Activated CD8-positive, alpha-beta memory T cell treated with anti-CD3 and anti-CD28 coated beads for 4 hours (primary cell): Measurements from ENCODE around the gene EIF4EBP2.

Experiments
- DNase-seq, 2 donors: peaks; one replicate each; pipeline ENCODE4 v3.0.0-alpha.2; 2020; ENCODE audit warnings: low read depth in 2 of 2

EIF4EBP2 gene

DNA sequence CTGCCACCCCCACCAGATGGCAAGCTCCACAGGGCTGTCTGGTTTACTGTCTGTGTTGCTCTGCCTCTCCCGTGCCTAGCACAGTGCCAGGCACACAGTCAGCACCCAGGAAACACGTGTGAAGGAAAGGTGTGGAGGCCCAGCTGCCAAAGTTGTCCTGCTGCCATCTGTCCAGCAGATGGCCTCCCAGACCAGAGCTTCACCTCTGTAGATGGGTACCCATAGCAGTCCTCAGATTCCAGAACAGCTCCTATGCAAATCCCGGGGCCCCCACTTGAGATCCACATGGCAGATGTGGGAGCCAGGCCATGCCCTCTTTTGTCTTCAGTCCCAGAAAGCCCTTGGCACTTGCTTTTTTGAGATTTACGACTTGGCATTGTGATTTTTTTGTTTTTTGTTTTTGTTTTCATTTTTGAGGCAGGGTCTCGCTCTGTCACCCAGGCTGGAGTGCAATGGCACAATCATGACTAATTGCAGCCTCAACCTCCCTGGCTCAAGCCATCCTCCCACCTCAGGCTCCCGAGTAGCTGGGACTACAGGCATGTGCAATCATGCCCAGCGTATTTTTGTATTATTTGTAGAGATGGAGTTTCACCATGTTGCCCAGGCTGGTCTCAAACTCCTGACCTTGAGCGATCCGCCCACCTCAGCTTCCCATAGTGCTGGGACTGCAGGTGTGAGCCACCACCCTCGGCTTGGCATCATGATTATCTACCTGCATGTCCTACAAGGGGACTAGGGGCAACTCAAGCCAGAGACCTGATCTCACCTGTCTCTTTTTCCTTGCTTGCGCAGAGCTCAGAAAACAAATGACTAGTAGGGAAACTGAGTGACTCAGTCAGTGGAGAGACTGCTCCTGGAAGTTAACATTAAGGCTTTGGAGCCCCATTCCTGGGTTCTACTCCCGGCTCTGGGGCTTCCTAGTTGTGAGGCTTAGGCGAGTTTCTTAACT lies 57.7 kb downstream of the EIF4EBP2 start:
- no peak for DNase-seq

DNA sequence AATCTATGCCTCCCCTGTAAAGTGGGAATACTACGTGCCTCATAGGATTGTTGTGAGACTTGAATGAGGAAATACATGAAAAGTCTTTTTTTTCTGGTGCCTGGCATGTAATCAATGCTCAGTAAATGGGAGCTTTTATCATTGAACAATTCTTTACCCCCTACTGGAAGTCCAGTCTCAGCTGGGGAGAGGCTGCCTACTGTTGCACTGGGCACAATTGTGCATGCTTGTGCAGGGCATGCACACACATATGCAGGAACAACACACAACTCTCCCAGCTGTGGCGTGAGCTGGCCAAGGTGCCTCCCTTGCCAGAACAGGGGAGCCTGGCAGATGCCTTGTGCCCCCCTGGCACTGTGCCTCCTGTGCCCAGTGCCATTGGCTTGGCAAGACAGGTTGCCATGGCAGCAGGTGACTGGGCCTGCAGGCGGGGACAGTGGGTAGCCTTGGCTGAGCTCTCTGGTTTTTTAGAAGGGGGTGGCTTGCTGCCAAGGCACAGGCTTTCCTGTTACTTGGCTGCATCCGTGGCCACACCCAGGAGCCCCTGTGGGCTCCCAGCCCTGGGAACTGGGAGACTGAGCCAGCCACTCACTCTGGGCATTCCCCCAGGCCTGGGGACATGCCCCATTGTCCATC lies 58.5 kb downstream of the EIF4EBP2 start:
- no peak for DNase-seq

DNA sequence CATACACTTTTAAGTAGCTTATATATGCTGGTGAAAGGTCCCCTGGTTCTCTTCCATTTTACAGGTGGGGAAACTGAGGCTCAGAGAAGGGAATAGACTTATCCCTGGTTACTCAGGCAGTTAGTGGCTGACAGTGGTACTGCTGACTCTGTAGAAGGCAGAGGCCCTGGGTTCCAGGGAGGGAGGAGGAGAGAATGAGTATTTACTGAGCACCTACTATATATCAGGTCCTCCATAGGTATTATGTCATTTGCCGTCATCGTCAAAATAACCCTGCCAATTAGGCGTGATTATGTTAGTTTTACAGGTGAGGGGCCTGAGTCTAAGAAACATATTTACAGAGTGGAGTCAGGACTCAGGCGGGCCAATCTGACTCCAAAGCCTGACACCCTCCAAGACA lies 61.3 kb downstream of the EIF4EBP2 start:
- no peak for DNase-seq

DNA sequence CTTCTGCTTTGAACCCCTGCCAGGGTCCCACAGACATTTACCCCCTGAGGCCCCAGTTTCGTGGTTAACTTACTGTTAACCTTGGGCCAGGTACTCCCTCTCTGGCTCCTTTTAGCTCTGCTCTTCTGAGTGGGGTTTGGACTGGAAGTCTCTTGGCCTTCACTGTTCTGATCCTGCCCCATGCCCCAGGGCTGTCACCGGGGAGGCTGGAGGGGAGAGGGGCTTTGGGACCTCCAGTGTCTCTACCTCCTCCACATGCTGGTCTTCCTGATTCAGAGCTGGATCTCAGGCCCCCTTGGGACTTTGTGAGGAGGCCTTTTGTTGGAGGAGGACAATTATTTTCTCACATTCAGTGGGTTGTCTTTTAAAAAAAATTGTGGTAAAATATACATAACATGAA lies 61.9 kb downstream of the EIF4EBP2 start:
- DNase-seq, result no peak

DNA sequence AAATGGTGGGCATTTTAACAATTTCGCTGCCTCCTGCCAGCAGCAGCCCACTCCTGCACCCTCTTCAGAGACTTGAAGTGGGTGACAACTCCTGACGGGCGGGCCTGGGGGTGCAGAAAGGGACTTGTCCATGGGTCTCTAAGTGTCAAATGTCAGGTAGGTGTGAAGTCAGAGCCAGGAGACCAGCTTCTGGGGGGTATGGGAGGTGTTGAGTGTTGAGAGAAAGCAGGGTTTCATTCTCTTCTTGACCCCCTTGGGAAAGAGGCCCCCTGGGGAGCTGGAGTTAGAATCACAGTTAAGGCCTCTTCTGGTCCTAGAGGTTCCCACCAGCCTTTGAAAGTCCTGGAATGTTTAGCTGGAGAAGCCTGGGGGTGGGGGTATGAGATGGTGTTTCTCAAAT lies 63.0 kb downstream of the EIF4EBP2 start:
- DNase-seq, result no peak

DNA sequence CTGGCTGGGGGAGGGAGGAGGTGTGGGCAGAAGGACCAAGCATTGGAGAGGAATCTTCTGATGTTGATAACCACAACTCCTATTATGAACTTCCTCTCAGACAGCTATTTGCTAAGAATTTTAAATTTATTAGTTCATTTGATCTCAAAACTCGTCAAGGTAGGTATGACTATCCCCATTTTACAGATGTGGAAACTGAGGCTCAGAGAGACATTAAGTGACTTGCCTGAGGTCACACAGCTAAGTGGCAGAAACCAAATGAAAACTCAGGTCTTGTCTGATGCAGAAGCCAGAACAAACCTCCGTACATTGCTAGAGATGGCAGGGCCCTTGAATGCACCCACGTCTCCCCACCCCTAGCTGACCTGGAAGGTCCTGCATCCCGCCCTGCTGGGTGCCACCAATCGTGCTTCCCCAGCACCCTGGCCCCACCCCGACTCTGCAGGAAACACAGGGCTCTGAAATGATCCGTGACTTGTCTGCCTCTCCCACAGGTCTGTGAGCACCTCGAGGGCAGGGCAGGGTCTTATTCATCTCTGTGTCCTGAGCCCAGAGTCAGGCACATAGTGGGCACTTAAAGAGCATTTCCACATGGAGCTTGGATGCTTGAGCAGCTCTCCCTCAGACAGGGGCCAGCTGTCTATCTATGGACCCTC lies 69.0 kb downstream of the EIF4EBP2 start:
- no peak for DNase-seq

DNA sequence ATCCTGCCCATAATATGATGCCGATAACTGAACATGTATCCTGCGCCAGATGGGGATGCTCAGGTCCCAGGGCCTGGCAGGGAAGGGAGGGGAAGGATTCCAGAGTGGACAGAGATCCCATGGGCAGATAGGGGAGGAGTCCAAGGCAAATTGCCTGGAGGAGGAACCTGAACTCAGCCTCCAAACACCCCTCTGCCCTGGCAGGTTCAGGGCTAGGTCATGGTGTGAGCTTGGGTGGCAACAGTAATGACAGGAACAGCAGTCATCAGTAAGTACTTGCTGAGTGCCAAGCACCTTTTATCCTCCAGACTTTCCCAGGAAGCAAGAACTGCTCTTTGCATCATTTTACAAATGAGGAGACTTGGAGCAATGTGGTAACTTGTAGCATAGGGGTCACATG lies 70.8 kb downstream of the EIF4EBP2 start:
- DNase-seq, result no peak

DNA sequence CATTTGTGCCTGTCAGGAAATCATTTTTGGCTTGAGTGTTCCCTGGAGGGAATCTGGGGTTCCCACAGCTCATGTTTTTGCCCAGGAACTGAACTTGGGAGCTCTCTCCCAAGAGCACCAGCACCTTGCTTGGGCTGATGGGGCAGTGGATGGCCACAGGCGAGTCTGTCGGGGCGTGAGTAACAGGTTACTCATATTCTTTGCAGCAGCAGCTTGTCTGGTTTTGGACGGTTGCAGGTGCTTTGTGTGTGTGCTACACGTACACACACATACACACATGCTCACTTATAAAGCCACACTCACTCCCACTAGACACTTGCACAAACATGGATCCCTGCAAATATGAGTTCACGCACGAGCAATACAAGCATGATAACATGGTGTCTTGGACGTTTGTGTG lies 71.7 kb downstream of the EIF4EBP2 start:
- no peak for DNase-seq

DNA sequence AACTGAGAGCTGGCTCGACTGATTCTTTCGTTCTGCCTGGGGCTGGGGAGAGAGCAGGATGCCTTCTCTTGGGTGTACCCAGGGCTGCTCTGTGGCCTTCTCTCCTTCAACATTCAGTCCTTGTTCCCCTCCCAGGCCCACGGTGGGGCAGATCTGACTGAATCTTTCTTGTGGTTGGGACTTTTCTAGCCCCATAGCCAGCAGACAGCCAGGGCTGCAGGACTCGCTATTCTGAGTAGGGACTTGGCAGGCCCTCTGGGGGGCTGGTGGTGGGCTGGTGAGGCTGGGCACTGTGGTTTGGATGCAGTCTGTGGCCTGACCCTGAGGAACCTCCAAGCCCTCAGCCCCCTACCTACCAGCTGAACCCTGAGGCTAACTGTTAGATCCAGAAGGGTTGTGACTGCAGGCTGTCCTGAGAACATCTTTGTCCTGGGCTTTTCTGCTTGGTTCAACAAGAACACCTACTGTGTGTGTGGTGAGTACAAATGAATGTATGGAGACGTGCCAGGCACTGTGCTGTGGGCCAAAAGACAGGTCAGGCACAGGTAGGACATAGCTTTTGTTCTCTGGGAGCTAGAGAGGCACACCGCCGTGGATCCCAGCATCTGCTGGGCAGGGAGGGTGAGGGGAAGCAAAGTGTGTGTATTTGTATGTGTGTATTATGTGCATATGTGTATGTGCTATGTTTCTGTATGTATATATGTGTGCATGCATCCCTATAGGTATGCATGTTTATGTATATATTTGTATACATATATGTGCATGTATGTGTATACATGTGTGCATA lies 72.5 kb downstream of the EIF4EBP2 start:
- no peak for DNase-seq

DNA sequence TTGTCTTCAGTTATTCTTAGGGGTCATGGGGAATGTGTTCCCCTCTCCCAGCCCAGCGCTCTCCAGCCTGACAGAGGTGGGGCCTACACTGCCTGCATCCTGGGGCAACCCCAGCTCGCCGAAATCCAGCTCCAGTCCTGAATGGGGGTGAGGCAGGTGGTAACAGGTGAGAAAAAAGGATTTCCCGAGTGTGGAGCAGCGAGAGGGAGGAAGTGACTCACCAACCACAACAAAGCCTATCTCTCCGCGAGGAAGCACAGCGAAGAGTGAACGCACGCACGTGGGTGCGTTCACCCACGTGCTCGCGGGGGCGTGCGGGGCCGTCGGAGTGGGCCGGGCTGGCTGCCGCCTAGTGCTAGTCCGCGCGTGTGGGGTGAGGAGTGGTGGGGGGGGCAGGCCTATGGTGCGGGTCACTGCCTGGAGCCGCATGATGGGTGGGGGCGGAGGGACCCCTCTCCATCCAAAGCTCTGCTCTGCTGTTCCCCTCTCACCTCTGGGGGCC lies 73.8 kb downstream of the EIF4EBP2 start:
- DNase-seq, result peak; percentile 69 to 78
